Mucosa of gallbladder (tissue), 1 donor: Measurements from ENCODE around the gene PTGR3. TPM values are rescaled to one million over a fixed set of nuclear protein-coding genes. Genes with fewer than 3 reads are reported as not detected.
A peak's percentile ranks its signal among the peaks of the same experiment; 100 is the strongest.
"Not testable (repeated sequence)": the region's sequence is repeated elsewhere in the genome, so short reads cannot be mapped to it uniquely, and the experiment has no call there.

ENCODE experiments used
- DNase-seq: peaks from one replicate; pipeline ENCODE4 v3.0.0-alpha.2; 2020; ENCODE audit warnings: low spot score
- total RNA-seq: library from RNA; stranded (reverse); gene quantifications from one replicate; pipeline ENCODE4 v1.2.1, GENCODE V29; 2021
- donor health status: DM: no; HTN: no; CAD: no.

PTGR3 gene
- total RNA-seq, 1 donor from 2014 or later = 41.1 TPM

- no peak for DNase-seq
Observed at GRCh38 chr18:75203416-75204268, 5.3 kb downstream of the PTGR3 start.

- no peak for DNase-seq
Observed at GRCh38 chr18:75202696-75203365, 6.1 kb downstream of the PTGR3 start.

- no peak for DNase-seq
Observed at GRCh38 chr18:75201282-75202270, 7.4 kb downstream of the PTGR3 start.

- DNase-seq = no peak
Observed at GRCh38 chr18:75200605-75201280, 8.2 kb downstream of the PTGR3 start.

- no peak for DNase-seq
Observed at GRCh38 chr18:75200071-75200470, 8.9 kb downstream of the PTGR3 start.

GRCh38 chr18:75199327-75199726, 9.6 kb downstream of the PTGR3 start:
- no peak for DNase-seq

- DNase-seq = no peak
Observed at GRCh38 chr18:75198036-75198435, 10.9 kb downstream of the PTGR3 start.

- DNase-seq = no peak
Observed at GRCh38 chr18:75192899-75193298, 16.0 kb downstream of the PTGR3 start.

GRCh38 chr18:75189696-75190095, 19.2 kb downstream of the PTGR3 start:
- DNase-seq = no peak

- DNase-seq = not testable (repeated sequence)
Observed at GRCh38 chr18:75187702-75188101, 21.2 kb downstream of the PTGR3 start.

- no peak for DNase-seq
Observed at GRCh38 chr18:75185460-75185859, 23.5 kb downstream of the PTGR3 start.

- no peak for DNase-seq
Observed at GRCh38 chr18:75183973-75184493, 24.9 kb downstream of the PTGR3 start.

- DNase-seq = no peak
Observed at GRCh38 chr18:75183524-75183923, 25.4 kb downstream of the PTGR3 start.

- no peak for DNase-seq
Observed at GRCh38 chr18:75179819-75180600, 28.9 kb downstream of the PTGR3 start.

GRCh38 chr18:75178376-75178775, 30.6 kb downstream of the PTGR3 start:
- DNase-seq = no peak

GRCh38 chr18:75176849-75177248, 32.1 kb downstream of the PTGR3 start:
- DNase-seq = no peak

GRCh38 chr18:75173738-75174137, 35.2 kb downstream of the PTGR3 start:
- no peak for DNase-seq

GRCh38 chr18:75173125-75173432, 35.9 kb downstream of the PTGR3 start:
- DNase-seq = no peak

- DNase-seq = no peak
Observed at GRCh38 chr18:75172299-75173124, 36.4 kb downstream of the PTGR3 start.

GRCh38 chr18:75170916-75171315, 38.0 kb downstream of the PTGR3 start:
- peak; percentile 9 for DNase-seq
